GM19397 (cell line): ENCODE results near the gene AKAP9.
"Not testable (repeated sequence)": the region's sequence is repeated elsewhere in the genome, so short reads cannot be mapped to it uniquely, and the experiment has no call there.

Experiments used
- ATAC-seq: cut with Tn5 transposase; IDR thresholded peaks from one replicate; pipeline ENCODE4 v1.9.1; 2021; ENCODE audit warnings: mild to moderate bottlenecking, moderate library complexity; ENCODE audit not compliant: unreplicated experiment

The AKAP9 gene

GRCh38 chr7:92006046-92006445 is 65.4 kb downstream of the AKAP9 start:
- no peak for ATAC-seq

- ATAC-seq, result no peak
These were observed 69.6 kb downstream of the AKAP9 start for GRCh38 chr7:92010215-92010614.

- no peak for ATAC-seq
These were observed 72.9 kb downstream of the AKAP9 start for GRCh38 chr7:92013611-92014010.

GRCh38 chr7:92020636-92021035 is 80.0 kb downstream of the AKAP9 start:
- no peak for ATAC-seq

GRCh38 chr7:92025260-92025659 is 84.6 kb downstream of the AKAP9 start:
- no peak for ATAC-seq

- not testable (repeated sequence) for ATAC-seq
These were observed 86.0 kb downstream of the AKAP9 start for GRCh38 chr7:92026635-92027034.

GRCh38 chr7:92027128-92027527 is 86.5 kb downstream of the AKAP9 start:
- ATAC-seq, result not testable (repeated sequence)

GRCh38 chr7:92028226-92028625 is 87.6 kb downstream of the AKAP9 start:
- ATAC-seq, result no peak

- no peak for ATAC-seq
These were observed 88.0 kb downstream of the AKAP9 start for GRCh38 chr7:92028686-92029085.

GRCh38 chr7:92034116-92034515 is 93.5 kb downstream of the AKAP9 start:
- ATAC-seq, result no peak

GRCh38 chr7:92035576-92035975 is 94.9 kb downstream of the AKAP9 start:
- ATAC-seq, result no peak

- ATAC-seq, result no peak
These were observed 99.2 kb downstream of the AKAP9 start for GRCh38 chr7:92039900-92040299.

GRCh38 chr7:92042056-92042737 is 101.5 kb downstream of the AKAP9 start:
- ATAC-seq, result no peak

GRCh38 chr7:92043098-92043497 is 102.4 kb downstream of the AKAP9 start:
- no peak for ATAC-seq

- no peak for ATAC-seq
These were observed 103.0 kb downstream of the AKAP9 start for GRCh38 chr7:92043637-92044036.

GRCh38 chr7:92044148-92044547 is 103.5 kb downstream of the AKAP9 start:
- no peak for ATAC-seq

- ATAC-seq, result no peak
These were observed 104.3 kb downstream of the AKAP9 start for GRCh38 chr7:92044940-92045339.

GRCh38 chr7:92051655-92052054 is 111.0 kb downstream of the AKAP9 start:
- no peak for ATAC-seq

GRCh38 chr7:92052159-92052558 is 111.5 kb downstream of the AKAP9 start:
- no peak for ATAC-seq

GRCh38 chr7:92052684-92053083 is 112.0 kb downstream of the AKAP9 start:
- ATAC-seq, result no peak

- ATAC-seq, result no peak
These were observed 112.7 kb downstream of the AKAP9 start for GRCh38 chr7:92053312-92053711.

GRCh38 chr7:92056286-92056685 is 115.6 kb downstream of the AKAP9 start:
- no peak for ATAC-seq

GRCh38 chr7:92057375-92057774 is 116.7 kb downstream of the AKAP9 start:
- ATAC-seq, result no peak
